ENCODE data around the gene LDHAL6B. TPM values are rescaled to one million over a fixed set of nuclear protein-coding genes. Genes with fewer than 3 reads are reported as not detected.

Gene LDHAL6B
- total and polyA plus RNA-seq, 9 of the 15 experiments (the other 6 are each of a cell fraction or from before 2014, with no cell fraction given) = not detected

GRCh38 chr15:59165726-59166125 lies 40.9 kb upstream of the LDHAL6B start (continued):
- TF ChIP-seq THAP12 (CRISPR knock-in tag; IDR thresholded peaks at IDR 0.05) = no peak

GRCh38 chr15:59166166-59166565 lies 40.5 kb upstream of the LDHAL6B start:
- no peak for ATAC-seq
- intact Hi-C loops (cut with micrococcal nuclease) (no loop called here), in situ Hi-C loops (cut with MboI) (no loop called here)
- no peaks in the 10 kb centered on the region for H3K9me1 ChIP-seq (ENCODE audit: control insufficient read depth, insufficient read depth, low read length)
- H2AFZ ChIP-seq (ENCODE audit: low read depth, low read length) = no peak overlapping the region
- H4K20me1 ChIP-seq (replicated peaks; ENCODE audit: control insufficient read depth, insufficient read depth, low read length) = 0 out of 2 replicates have a peak, but pooled peaks cover 4% of the 10 kb centered on the region
- no peaks in the 10 kb centered on the region for H3K36me3 ChIP-seq (ENCODE audit: control insufficient read depth, insufficient read depth, low read length)
- no peak for FAIRE-seq
- H3K79me2 ChIP-seq (ENCODE audit: control insufficient read depth, insufficient read depth, low read length) = no peaks in the 10 kb centered on the region
- H3K4me1 ChIP-seq (replicated peaks in 1 of 2; ENCODE audit: control insufficient read depth in 2 of 2, insufficient read depth in 2 of 2, low read length in 2 of 2) = peaks cover 0 to 4% of the 10 kb centered on the region in 2 experiments; a peak in 2 of 5 replicates
- 10% methylated on average over 4 of the region's 4 CpGs for WGBS (ENCODE audit: insufficient coverage, low coverage, missing lambda C conversion rate)
- ChIA-PET POLR2A (interaction anchor here (0.8 to 1.5 kb wide), 2 partner anchors 17 to 19 kb away, joined by 3 to 4 read pairs; no protein-coding TSS in a partner anchor), CTCF (ENCODE audit: low intra/inter-chr PET ratio) (no interaction called here)
- H3K9ac ChIP-seq (ENCODE audit: insufficient read depth in 1 of 2, low read depth in 2 of 2, low read length in 2 of 2) = no peak overlapping the region
- peaks cover 13 to 22% of the 10 kb centered on the region in 2 experiments; a peak in 4 of 5 replicates for H3K27me3 ChIP-seq (ENCODE audit: control insufficient read depth in 2 of 2, insufficient read depth in 2 of 2, low read length in 2 of 2)
- no TSS peak for BruUV-seq (replicated peaks)
- H3K4me2 ChIP-seq (ENCODE audit: insufficient read depth, low read length) = no peak overlapping the region
- no peaks in the 10 kb centered on the region; the same call in 1 of the 2 replicates for H3K9me3 ChIP-seq (replicated peaks; ENCODE audit: control insufficient read depth, insufficient read depth, low read depth, low read length)
- H3K4me3 ChIP-seq = no peak overlapping the region
- no peak overlapping the region for H3K27ac ChIP-seq (ENCODE audit: extremely low read depth, low read depth, low read length)
- TF ChIP-seq TCF15 (CRISPR knock-in tag; IDR thresholded peaks at IDR 0.05) (no peak), CBX8 (IDR thresholded peaks at IDR 0.05; ENCODE audit: borderline replicate concordance, extremely low read depth, low read depth, low read length, poor library complexity, severe bottlenecking) (no peak), ILF3 (IDR thresholded peaks at IDR 0.05; ENCODE audit: borderline replicate concordance) (no peak), RFX5 (IDR thresholded peaks at IDR 0.05; ENCODE audit: low read depth, low read length) (no peak), CTBP1 (IDR thresholded peaks at IDR 0.05; ENCODE audit: borderline replicate concordance) (no peak), IRF2 (CRISPR knock-in tag; IDR thresholded peaks at IDR 0.05) (no peak), IFI16 (CRISPR knock-in tag; IDR thresholded peaks at IDR 0.05) (no peak), ZNF184 (CRISPR knock-in tag; IDR thresholded peaks at IDR 0.05) (no peak)
- TF ChIP-seq, protein P1, sequence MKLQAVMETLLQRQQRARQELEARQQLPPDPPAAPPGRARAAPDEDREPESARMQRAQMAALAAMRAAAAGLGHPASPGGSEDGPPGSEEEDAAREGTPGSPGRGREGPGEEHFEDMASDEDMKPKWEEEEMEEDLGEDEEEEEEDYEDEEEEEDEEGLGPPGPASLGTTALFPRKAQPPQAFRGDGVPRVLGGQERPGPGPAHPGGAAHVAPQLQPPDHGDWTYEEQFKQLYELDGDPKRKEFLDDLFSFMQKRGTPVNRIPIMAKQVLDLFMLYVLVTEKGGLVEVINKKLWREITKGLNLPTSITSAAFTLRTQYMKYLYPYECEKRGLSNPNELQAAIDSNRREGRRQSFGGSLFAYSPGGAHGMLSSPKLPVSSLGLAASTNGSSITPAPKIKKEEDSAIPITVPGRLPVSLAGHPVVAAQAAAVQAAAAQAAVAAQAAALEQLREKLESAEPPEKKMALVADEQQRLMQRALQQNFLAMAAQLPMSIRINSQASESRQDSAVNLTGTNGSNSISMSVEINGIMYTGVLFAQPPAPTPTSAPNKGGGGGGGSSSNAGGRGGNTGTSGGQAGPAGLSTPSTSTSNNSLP (IDR thresholded peaks at IDR 0.05; ENCODE audit: borderline replicate concordance, low read depth, low read length) = no peak
- DNase-seq (ENCODE audit: extremely low read depth in 1 of 4, low spot score in 3 of 4) = no peak
